IMR-90 (cell line): Measurements from ENCODE around the gene IL22RA1. TPM values are rescaled to one million over a fixed set of nuclear protein-coding genes. Genes with fewer than 3 reads are reported as not detected.

ENCODE experiments used
- ATAC-seq: fragments of 200-7000 bp; cut with Tn5 transposase; 2 replicates; pipeline ENCODE4 v1.9.1; 2020; ENCODE audit warnings: low read depth, mild to moderate bottlenecking, moderate library complexity
- BruUV-seq: library from RNA; stranded (reverse); fragments of 400-500 nt; replicated peaks from 2 replicates; lab custom pipeline; 2021; lab: Mats Ljungman, UMichigan
- CTCF ChIA-PET: fragments of 300-600 bp; formaldehyde crosslinking; extraction: SDS; loops from one replicate; lab custom pipeline; 2021; ENCODE audit warnings: antibody characterized with exemption; lab: Yijun Ruan, JAX
- POLR2A ChIA-PET: fragments of 300-600 bp; sonication (Branson Sonifier 250); formaldehyde crosslinking; loops from one replicate; lab custom pipeline; 2022; ENCODE audit warnings: antibody characterized with exemption; ENCODE audit not compliant: unreplicated experiment; lab: Charles Lee
- DNase-seq: peaks from one replicate; pipeline ENCODE4 v3.0.0; 2013
- H2AFZ ChIP-seq: replicated peaks from 2 replicates; pipeline ENCODE3; 2013; ENCODE audit warnings: low read length, mild to moderate bottlenecking; ENCODE audit not compliant: poor library complexity
- H2AK5ac ChIP-seq: 2 replicates; pipeline ENCODE4 v1.6.1; 2013; ENCODE audit warnings: low read depth, low read length, inconsistent platforms
- H2AK9ac ChIP-seq: replicated peaks from 2 replicates; pipeline ENCODE3; 2013; ENCODE audit warnings: mild to moderate bottlenecking, low read depth, low read length, moderate library complexity; ENCODE audit not compliant: poor library complexity
- H2BK120ac ChIP-seq: 2 replicates; pipeline ENCODE4 v1.6.1; 2013; ENCODE audit warnings: low read depth, low read length, inconsistent platforms
- H2BK15ac ChIP-seq: 3 replicates; pipeline ENCODE4 v1.6.1; 2013; ENCODE audit warnings: low read depth, low read length, inconsistent platforms
- H2BK20ac ChIP-seq: 2 replicates; pipeline ENCODE4 v1.6.1; 2013; ENCODE audit warnings: low read depth, mild to moderate bottlenecking, inconsistent platforms, low read length, moderate library complexity
- H2BK5ac ChIP-seq: 2 replicates; pipeline ENCODE4 v1.6.1; 2013; ENCODE audit warnings: mild to moderate bottlenecking, low read depth, low read length, inconsistent platforms; ENCODE audit not compliant: poor library complexity, severe bottlenecking
- H3K14ac ChIP-seq: replicated peaks from 2 replicates; pipeline ENCODE4 v1.6.1; 2013; ENCODE audit warnings: low read depth, low read length, inconsistent platforms
- H3K18ac ChIP-seq: 2 replicates; pipeline ENCODE4 v1.6.1; 2013; ENCODE audit warnings: low read depth, low read length, control low read depth
- H3K23ac ChIP-seq: 2 replicates; pipeline ENCODE4 v1.6.1; 2013; ENCODE audit warnings: low read depth, low read length, inconsistent platforms
- H3K27ac ChIP-seq: 2 replicates; pipeline ENCODE4 v1.5.1; 2013; ENCODE audit warnings: mild to moderate bottlenecking, control low read depth, low read length; ENCODE audit not compliant: insufficient read depth
- H3K27me3 ChIP-seq: 2 replicates; pipeline ENCODE4 v1.6.1; 2013; ENCODE audit warnings: low read length; ENCODE audit not compliant: control insufficient read depth, insufficient read depth
- H3K36me3 ChIP-seq: 2 replicates; pipeline ENCODE4 v1.6.1; 2013; ENCODE audit warnings: low read length, mixed read lengths; ENCODE audit not compliant: control insufficient read depth, insufficient read depth
- H3K4ac ChIP-seq: 2 replicates; pipeline ENCODE4 v1.6.1; 2013; ENCODE audit warnings: low read depth, low read length, inconsistent platforms
- H3K4me1 ChIP-seq: 2 replicates; pipeline ENCODE4 v1.6.1; 2013; ENCODE audit warnings: low read length, mixed read lengths; ENCODE audit not compliant: control insufficient read depth, insufficient read depth
- H3K4me2 ChIP-seq: 2 replicates; pipeline ENCODE4 v1.6.1; 2013; ENCODE audit warnings: low read depth, mild to moderate bottlenecking, control low read depth, low read length, moderate library complexity
- H3K4me3 ChIP-seq: 2 replicates; pipeline ENCODE4 v1.5.1; 2013; ENCODE audit warnings: low read depth, mild to moderate bottlenecking, control low read depth, low read length, moderate library complexity; ENCODE audit not compliant: insufficient read depth
- H3K56ac ChIP-seq: 2 replicates; pipeline ENCODE4 v1.6.1; 2013; ENCODE audit warnings: low read length, inconsistent platforms; ENCODE audit not compliant: insufficient read depth; ENCODE audit errors: extremely low read depth
- H3K79me1 ChIP-seq, 2 experiments: 2 replicates each; pipeline ENCODE4 v1.6.1; 2013; ENCODE audit warnings: low read length in 2 of 2, inconsistent platforms in 1 of 2, low read depth in 1 of 2
- H3K9ac ChIP-seq: 2 replicates; pipeline ENCODE4 v1.6.1; 2013; ENCODE audit warnings: low read depth, low read length, control low read depth
- H3K9me1 ChIP-seq: 2 replicates; pipeline ENCODE4 v1.6.1; 2013; ENCODE audit warnings: low read length, inconsistent platforms; ENCODE audit not compliant: insufficient read depth
- H3K9me3 ChIP-seq: 2 replicates; pipeline ENCODE4 v1.6.1; 2013; ENCODE audit warnings: low read length; ENCODE audit not compliant: control insufficient read depth, insufficient read depth
- H4K20me1 ChIP-seq: 2 replicates; pipeline ENCODE4 v1.6.1; 2013; ENCODE audit warnings: low read length, inconsistent platforms; ENCODE audit not compliant: insufficient read depth
- H4K5ac ChIP-seq: 2 replicates; pipeline ENCODE4 v1.6.1; 2013; ENCODE audit warnings: mild to moderate bottlenecking, low read depth, low read length, control low read depth
- H4K8ac ChIP-seq, 2 experiments: 2 replicates each; pipeline ENCODE4 v1.6.1; 2013; ENCODE audit warnings: low read depth in 2 of 2, low read length in 2 of 2, control low read depth in 1 of 2, inconsistent platforms in 1 of 2
- H4K91ac ChIP-seq: 2 replicates; pipeline ENCODE4 v1.6.1; 2013; ENCODE audit warnings: low read depth, low read length, inconsistent platforms; ENCODE audit not compliant: insufficient read depth
- BHLHE40 ChIP-seq: fragments of 150-350 bp; IDR thresholded peaks from 2 replicates; pipeline ENCODE4 v1.6.1; 2016; ENCODE audit warnings: mild to moderate bottlenecking, low read depth, low read length
- CEBPB ChIP-seq: IDR thresholded peaks from 2 replicates; pipeline ENCODE4 v1.6.1; 2012; ENCODE audit warnings: low read depth, low read length, improper control_type of control experiment
- CHD1 ChIP-seq: IDR thresholded peaks from 2 replicates; pipeline ENCODE4 v1.6.1; 2012; ENCODE audit warnings: low read depth, low read length, improper control_type of control experiment
- FOS ChIP-seq: fragments of 150-350 bp; IDR thresholded peaks from 2 replicates; pipeline ENCODE4 v1.6.1; 2016; ENCODE audit warnings: low read depth, low read length
- MAFK ChIP-seq: IDR thresholded peaks from 2 replicates; pipeline ENCODE4 v1.6.1; 2012; ENCODE audit warnings: low read depth, low read length, improper control_type of control experiment
- MAZ ChIP-seq: IDR thresholded peaks from 2 replicates; pipeline ENCODE4 v1.6.1; 2012; ENCODE audit warnings: low read depth, mild to moderate bottlenecking, low read length, improper control_type of control experiment, moderate library complexity, borderline replicate concordance
- MXI1 ChIP-seq: IDR thresholded peaks from 2 replicates; pipeline ENCODE4 v1.6.1; 2012; ENCODE audit warnings: low read depth, mild to moderate bottlenecking, low read length, moderate library complexity, borderline replicate concordance
- NFE2L2 ChIP-seq: fragments of 150-350 bp; IDR thresholded peaks from 2 replicates; pipeline ENCODE4 v1.6.1; 2016; ENCODE audit warnings: low read depth, mild to moderate bottlenecking, low read length
- POLR2A ChIP-seq: IDR thresholded peaks from 2 replicates; pipeline ENCODE4 v1.6.1; 2012; ENCODE audit warnings: mild to moderate bottlenecking, low read depth, low read length
- RAD21 ChIP-seq: IDR thresholded peaks from 2 replicates; pipeline ENCODE4 v1.6.1; 2012; ENCODE audit warnings: low read length, improper control_type of control experiment
- RCOR1 ChIP-seq: IDR thresholded peaks from 2 replicates; pipeline ENCODE4 v1.6.1; 2012; ENCODE audit warnings: mild to moderate bottlenecking, low read length, improper control_type of control experiment; ENCODE audit not compliant: insufficient replicate concordance
- SMC3 ChIP-seq: fragments of 150-350 bp; IDR thresholded peaks from 2 replicates; pipeline ENCODE4 v1.6.1; 2016; ENCODE audit warnings: low read depth, mild to moderate bottlenecking, antibody characterized with exemption, low read length, moderate library complexity
- WGBS, 2 experiments: methylation state at CpG; one replicate each; pipeline versions ENCODE4 v1.1.5 to v1.1.7; 2013; ENCODE audit warnings: missing lambda C conversion rate in 2 of 2; ENCODE audit not compliant: insufficient read length in 1 of 2; ENCODE audit errors: extremely low coverage in 2 of 2; 5-methylcytosine and 5-hydroxymethylcytosine counted together
- dilution Hi-C: fragments of 300-500 bp; cut with HindIII; formaldehyde crosslinking; loops from one replicate; pipeline ENCODE4 v1.14.3; 2018; ENCODE audit warnings: low sequenced_read_pairs; ENCODE audit not compliant: unreplicated experiment
- in situ Hi-C: fragments of 300-500 bp; cut with MboI; formaldehyde crosslinking; loops from 3 replicates; pipeline ENCODE4 v1.14.3; 2019; ENCODE audit warnings: low sequenced_read_pairs, inconsistent platforms, mixed read lengths
- intact Hi-C: fragments of 100-400 bp; cut with micrococcal nuclease; formaldehyde crosslinking; loops from 2 replicates; pipeline ENCODE4 v1.10.0; 2022
- polyA plus RNA-seq, 3 experiments: library from polyadenylated mRNA; depleted of rRNA; stranded (reverse); fragments of >200 nt; gene quantifications; 2 replicates each; pipeline ENCODE4 v1.2.3, GENCODE V29; 2012; ENCODE audit warnings: low replicate concordance in 1 of 3
- total RNA-seq: library from RNA; depleted of rRNA; stranded (reverse); fragments of >200 nt; gene quantifications from 2 replicates; pipeline ENCODE4 v1.2.3, GENCODE V29; 2012
- TF ChIP-seq, protein P1 (sequence below): fragments of 150-350 bp; IDR thresholded peaks from 2 replicates; pipeline ENCODE4 v1.6.1; 2016; ENCODE audit warnings: low read depth, mild to moderate bottlenecking, low read length, moderate library complexity, borderline replicate concordance
- TF ChIP-seq, protein P2 (sequence below): conservative IDR thresholded peaks from 2 replicates; pipeline ENCODE4 v1.5.1; 2012; ENCODE audit warnings: mild to moderate bottlenecking, low read depth, low read length, improper control_type of control experiment
- TF ChIP-seq, protein P3 (sequence below): fragments of 150-350 bp; IDR thresholded peaks from 2 replicates; pipeline ENCODE4 v1.6.1; 2017; ENCODE audit warnings: mild to moderate bottlenecking, antibody characterized with exemption, low read length, low read depth

Gene IL22RA1
- total and polyA plus RNA-seq, 2 of the 4 experiments (the other 2 are of a cell fraction) = not detected

DNA sequence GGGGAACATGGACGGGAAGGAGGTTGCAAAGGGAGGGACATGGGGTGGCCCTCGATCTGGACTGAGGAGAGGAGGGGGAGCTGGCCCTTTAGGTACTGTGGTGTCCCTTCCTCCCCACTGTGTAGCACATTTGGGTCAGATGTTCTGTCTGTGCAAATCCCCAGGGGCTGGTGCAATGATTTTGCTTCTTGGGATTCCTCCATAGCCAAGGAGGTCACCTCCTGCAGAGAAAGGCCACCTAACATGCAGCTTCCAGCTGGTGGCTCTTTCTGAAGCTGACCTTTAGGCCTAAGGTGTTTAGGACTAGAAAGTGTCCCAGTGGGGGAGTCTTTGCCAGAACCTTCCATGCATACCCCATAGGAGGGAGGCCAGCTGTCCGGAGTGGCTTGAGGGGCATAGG, 22.0 kb downstream of the IL22RA1 start:
- POLR2A ChIA-PET = no interaction called here
- no peak for TF ChIP-seq MAZ
- no peak for TF ChIP-seq MAFK
- no peak for TF ChIP-seq POLR2A
- no peak for TF ChIP-seq RCOR1
- TF ChIP-seq CHD1 = no peak
- TF ChIP-seq, protein P1, sequence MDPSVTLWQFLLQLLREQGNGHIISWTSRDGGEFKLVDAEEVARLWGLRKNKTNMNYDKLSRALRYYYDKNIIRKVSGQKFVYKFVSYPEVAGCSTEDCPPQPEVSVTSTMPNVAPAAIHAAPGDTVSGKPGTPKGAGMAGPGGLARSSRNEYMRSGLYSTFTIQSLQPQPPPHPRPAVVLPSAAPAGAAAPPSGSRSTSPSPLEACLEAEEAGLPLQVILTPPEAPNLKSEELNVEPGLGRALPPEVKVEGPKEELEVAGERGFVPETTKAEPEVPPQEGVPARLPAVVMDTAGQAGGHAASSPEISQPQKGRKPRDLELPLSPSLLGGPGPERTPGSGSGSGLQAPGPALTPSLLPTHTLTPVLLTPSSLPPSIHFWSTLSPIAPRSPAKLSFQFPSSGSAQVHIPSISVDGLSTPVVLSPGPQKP = no peak
- no peak for TF ChIP-seq BHLHE40
- TF ChIP-seq RAD21 = no peak
- no peak for TF ChIP-seq SMC3
- TF ChIP-seq, protein P2, sequence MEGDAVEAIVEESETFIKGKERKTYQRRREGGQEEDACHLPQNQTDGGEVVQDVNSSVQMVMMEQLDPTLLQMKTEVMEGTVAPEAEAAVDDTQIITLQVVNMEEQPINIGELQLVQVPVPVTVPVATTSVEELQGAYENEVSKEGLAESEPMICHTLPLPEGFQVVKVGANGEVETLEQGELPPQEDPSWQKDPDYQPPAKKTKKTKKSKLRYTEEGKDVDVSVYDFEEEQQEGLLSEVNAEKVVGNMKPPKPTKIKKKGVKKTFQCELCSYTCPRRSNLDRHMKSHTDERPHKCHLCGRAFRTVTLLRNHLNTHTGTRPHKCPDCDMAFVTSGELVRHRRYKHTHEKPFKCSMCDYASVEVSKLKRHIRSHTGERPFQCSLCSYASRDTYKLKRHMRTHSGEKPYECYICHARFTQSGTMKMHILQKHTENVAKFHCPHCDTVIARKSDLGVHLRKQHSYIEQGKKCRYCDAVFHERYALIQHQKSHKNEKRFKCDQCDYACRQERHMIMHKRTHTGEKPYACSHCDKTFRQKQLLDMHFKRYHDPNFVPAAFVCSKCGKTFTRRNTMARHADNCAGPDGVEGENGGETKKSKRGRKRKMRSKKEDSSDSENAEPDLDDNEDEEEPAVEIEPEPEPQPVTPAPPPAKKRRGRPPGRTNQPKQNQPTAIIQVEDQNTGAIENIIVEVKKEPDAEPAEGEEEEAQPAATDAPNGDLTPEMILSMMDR = no peak
- TF ChIP-seq, protein P3, sequence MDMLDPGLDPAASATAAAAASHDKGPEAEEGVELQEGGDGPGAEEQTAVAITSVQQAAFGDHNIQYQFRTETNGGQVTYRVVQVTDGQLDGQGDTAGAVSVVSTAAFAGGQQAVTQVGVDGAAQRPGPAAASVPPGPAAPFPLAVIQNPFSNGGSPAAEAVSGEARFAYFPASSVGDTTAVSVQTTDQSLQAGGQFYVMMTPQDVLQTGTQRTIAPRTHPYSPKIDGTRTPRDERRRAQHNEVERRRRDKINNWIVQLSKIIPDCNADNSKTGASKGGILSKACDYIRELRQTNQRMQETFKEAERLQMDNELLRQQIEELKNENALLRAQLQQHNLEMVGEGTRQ = no peak
- TF ChIP-seq CEBPB = no peak
- TF ChIP-seq MXI1 = no peak
- no peak for TF ChIP-seq FOS
- TF ChIP-seq NFE2L2 = no peak
- CTCF ChIA-PET = no interaction called here

More for the DNA sequence above, 22.0 kb downstream of the IL22RA1 start:
- no peaks in the 10 kb centered on the region for H4K20me1 ChIP-seq
- no TSS peak for BruUV-seq
- no peak overlapping the region for H2BK20ac ChIP-seq
- H2BK5ac ChIP-seq = no peak overlapping the region
- H3K4ac ChIP-seq = no peak overlapping the region
- H3K23ac ChIP-seq = no peak overlapping the region
- intact Hi-C loops = no loop called here
- no peak overlapping the region for H3K9ac ChIP-seq
- H2BK15ac ChIP-seq = no peak overlapping the region
- no peak overlapping the region for H2AK5ac ChIP-seq
- dilution Hi-C loops = no loop called here
- H3K9me3 ChIP-seq = no peaks in the 10 kb centered on the region
- no peak overlapping the region for H2BK120ac ChIP-seq
- ATAC-seq (no peak), DNase-seq (no peak)
- H3K79me1 ChIP-seq = no peaks in the 10 kb centered on the region
- H3K4me2 ChIP-seq = no peak overlapping the region
- peak overlapping the region; percentile 11 for H2AFZ ChIP-seq
- peaks cover 52% of the 10 kb centered on the region for H3K27me3 ChIP-seq
- no peak overlapping the region for H4K8ac ChIP-seq
- no peak overlapping the region for H4K5ac ChIP-seq
- WGBS, 2 experiments = 100% methylated on average over 1 of the region's 3 CpGs; no CpG with 5 or more reads in 1 of the 2 experiments
- in situ Hi-C loops = no loop called here
- no peak overlapping the region for H3K27ac ChIP-seq
- H2AK9ac ChIP-seq = no peak overlapping the region
- peaks cover 2% of the 10 kb centered on the region; the same call in 1 of the 2 replicates for H3K4me1 ChIP-seq
- no peak overlapping the region for H3K4me3 ChIP-seq
- H3K18ac ChIP-seq = no peak overlapping the region
- H3K14ac ChIP-seq = no peak overlapping the region
- H4K91ac ChIP-seq = no peak overlapping the region
- no peak overlapping the region for H3K56ac ChIP-seq
- H3K36me3 ChIP-seq = no peaks in the 10 kb centered on the region
- no peaks in the 10 kb centered on the region for H3K9me1 ChIP-seq
